ENCODE data around the gene RNU1-1. TPM values are rescaled to one million over a fixed set of nuclear protein-coding genes. Genes with fewer than 3 reads are reported as not detected.
"Not testable (repeated sequence)": the region's sequence is repeated elsewhere in the genome, so short reads cannot be mapped to it uniquely, and the experiment has no call there.

RNU1-1 gene
- total and polyA plus RNA-seq, 2 donors: 17,380 TPM; not detected in 1

DNA sequence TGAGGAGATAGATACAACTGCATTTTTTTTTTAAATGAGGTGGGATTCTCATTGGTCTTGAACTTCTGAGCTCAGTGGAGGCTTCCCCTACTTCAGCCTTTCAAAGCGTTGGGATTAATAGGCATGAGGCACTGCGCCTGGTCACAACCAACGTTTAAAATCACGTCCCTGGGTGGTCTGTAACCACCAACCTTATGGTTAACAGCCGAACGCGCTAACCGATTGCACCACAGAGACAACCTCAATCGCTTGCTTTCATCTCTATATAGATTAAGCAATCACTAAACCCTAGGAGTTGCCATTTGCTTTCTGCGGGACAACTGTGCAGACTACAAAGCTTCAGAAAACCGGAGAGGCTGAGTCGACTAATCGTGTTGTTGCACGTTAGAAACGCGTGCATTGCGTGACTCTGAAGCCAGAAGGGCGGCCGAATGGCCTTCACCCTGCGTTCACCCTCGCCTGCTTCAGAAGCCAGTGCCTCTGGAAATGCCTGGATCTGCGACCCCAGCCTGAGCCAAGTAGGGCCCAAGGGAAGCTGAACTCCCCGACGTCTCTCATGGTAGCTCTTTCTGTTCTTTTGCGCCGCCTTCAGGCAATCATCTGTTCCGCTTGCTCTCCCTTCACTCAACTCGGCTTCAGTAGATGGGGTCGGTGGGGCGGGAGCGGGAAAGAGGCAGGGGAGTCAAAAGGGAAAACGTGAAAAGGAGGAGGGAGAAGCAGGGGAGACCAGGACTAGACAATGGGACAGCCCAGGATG lies 18.3 kb upstream of the RNU1-1 start:
- 67% methylated on average over 24 of the region's 32 CpGs for WGBS
- not testable (repeated sequence) for H3K36me3 ChIP-seq (ENCODE audit: control insufficient read depth in 2 of 2, insufficient read depth in 2 of 2, low read length in 1 of 2); H3K27ac ChIP-seq (ENCODE audit: low read depth in 1 of 2, low read length in 1 of 2); DNase-seq (ENCODE audit: low read depth in 6 of 9, low spot score in 9 of 9); H3K4me1 ChIP-seq (ENCODE audit: control insufficient read depth in 2 of 2, insufficient read depth in 2 of 2, low read length in 2 of 2); H3K9me3 ChIP-seq (ENCODE audit: control insufficient read depth in 2 of 2, insufficient read depth in 1 of 2, low read length in 1 of 2); H3K4me3 ChIP-seq (ENCODE audit: low read length in 2 of 2)
- peaks cover 0 to 55% of the 10 kb centered on the region in 2 donors for H3K27me3 ChIP-seq (ENCODE audit: control insufficient read depth in 2 of 2, insufficient read depth in 1 of 2, low read length in 1 of 2)

DNA sequence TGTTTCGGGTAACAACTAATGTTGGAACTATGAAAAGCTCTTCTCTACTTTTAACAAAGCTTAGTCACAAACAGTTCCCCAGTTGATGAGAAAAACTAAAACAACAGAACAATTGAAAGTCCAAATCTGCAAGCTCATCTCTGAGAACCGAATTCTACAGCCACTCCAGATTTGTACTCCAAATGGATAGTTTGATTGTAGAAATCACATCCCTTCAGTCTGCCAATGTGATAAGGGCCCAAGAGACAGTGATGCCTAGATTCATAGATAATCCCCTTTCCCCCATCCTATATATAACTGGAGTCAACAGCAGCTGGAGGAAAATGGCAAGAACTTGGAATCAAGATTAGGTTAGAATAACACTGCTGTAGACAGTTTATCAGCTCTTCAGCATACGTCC lies 14.3 kb upstream of the RNU1-1 start:
- H3K27me3 ChIP-seq (ENCODE audit: control insufficient read depth in 2 of 2, insufficient read depth in 1 of 2, low read length in 1 of 2): peaks cover 0 to 24% of the 10 kb centered on the region in 2 donors
- DNase-seq (ENCODE audit: low read depth in 6 of 9, low spot score in 9 of 9); H3K27ac ChIP-seq (ENCODE audit: low read depth in 1 of 2, low read length in 1 of 2); H3K4me1 ChIP-seq (ENCODE audit: control insufficient read depth in 2 of 2, insufficient read depth in 2 of 2, low read length in 2 of 2); H3K4me3 ChIP-seq (ENCODE audit: low read length in 2 of 2); H3K36me3 ChIP-seq (ENCODE audit: control insufficient read depth in 2 of 2, insufficient read depth in 2 of 2, low read length in 1 of 2); H3K9me3 ChIP-seq (ENCODE audit: control insufficient read depth in 2 of 2, insufficient read depth in 1 of 2, low read length in 1 of 2): not testable (repeated sequence)
- 97% methylated on average over 3 of the region's 3 CpGs for WGBS

DNA sequence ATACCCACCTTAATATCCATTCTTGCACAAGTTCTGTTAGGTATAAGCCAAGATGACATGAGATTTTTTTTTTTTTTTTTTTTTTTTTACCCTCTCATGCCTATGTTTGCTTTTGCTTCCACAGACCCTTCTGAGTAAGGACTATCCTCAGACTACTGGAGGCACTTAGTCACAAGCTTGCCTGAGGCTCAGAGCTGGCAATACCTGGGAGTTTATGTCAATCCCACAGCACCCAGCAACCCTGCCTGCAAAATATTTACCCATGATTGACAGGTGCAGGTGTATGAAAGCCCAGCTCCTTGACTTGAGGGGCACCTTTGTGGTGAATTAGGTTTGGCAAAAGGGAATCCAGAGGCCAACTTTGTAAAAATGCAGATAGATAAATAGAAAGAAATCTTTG lies 11.7 kb upstream of the RNU1-1 start:
- H3K27me3 ChIP-seq (ENCODE audit: control insufficient read depth in 2 of 2, insufficient read depth in 1 of 2, low read length in 1 of 2): peaks cover 7 to 18% of the 10 kb centered on the region in 2 donors
- H3K9me3 ChIP-seq (ENCODE audit: control insufficient read depth in 2 of 2, insufficient read depth in 1 of 2, low read length in 1 of 2); H3K36me3 ChIP-seq (ENCODE audit: control insufficient read depth in 2 of 2, insufficient read depth in 2 of 2, low read length in 1 of 2); H3K4me1 ChIP-seq (ENCODE audit: control insufficient read depth in 2 of 2, insufficient read depth in 2 of 2, low read length in 2 of 2); H3K4me3 ChIP-seq (ENCODE audit: low read length in 2 of 2); H3K27ac ChIP-seq (ENCODE audit: low read depth in 1 of 2, low read length in 1 of 2); DNase-seq (ENCODE audit: low read depth in 6 of 9, low spot score in 9 of 9): not testable (repeated sequence)

DNA sequence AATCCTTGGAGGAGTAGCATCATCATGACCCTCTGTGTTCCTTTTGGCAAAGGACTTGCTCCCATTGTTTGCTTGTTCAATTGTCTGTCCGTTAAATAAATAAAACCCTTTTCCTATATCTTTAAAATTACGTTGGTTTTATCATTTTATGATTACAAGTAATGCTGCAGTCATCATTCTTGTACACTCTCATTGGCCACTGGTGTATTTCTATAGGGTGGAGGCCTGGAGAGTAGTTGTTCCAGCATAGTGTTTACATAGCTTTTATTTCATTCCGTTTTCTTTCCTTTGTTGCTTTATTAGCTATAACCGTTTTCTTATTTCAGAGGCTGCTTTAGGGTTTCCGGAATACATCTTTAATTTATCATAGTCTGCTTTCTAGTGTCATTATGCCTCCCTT lies 7.6 kb upstream of the RNU1-1 start:
- H3K27ac ChIP-seq (ENCODE audit: low read depth in 1 of 2, low read length in 1 of 2): not testable (repeated sequence)

DNA sequence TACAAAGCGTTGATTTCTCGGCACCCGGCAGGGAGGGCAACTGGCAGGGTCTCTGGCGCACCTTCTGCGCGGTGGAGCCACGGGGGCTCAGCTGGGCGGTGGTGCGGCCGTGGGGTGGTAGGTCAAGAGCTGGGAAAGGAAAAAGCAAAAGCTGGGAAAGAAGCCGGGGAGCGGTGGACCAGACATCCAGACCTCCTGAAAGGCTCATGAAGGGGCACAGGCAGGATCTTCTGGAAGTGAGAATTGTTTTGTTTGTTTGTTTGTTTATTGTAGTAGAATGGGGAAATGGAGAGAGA lies 7.2 kb upstream of the RNU1-1 start:
- Histone ChIP-seq H3K27me3 (ENCODE audit: control insufficient read depth in 2 of 2, insufficient read depth in 1 of 2, low read length in 1 of 2) (peaks cover 14 to 45% of the 10 kb centered on the region in 2 donors), H3K4me1 (ENCODE audit: control insufficient read depth in 2 of 2, insufficient read depth in 2 of 2, low read length in 2 of 2) (no peaks in the 10 kb centered on the region), H3K36me3 (ENCODE audit: control insufficient read depth in 2 of 2, insufficient read depth in 2 of 2, low read length in 1 of 2) (no peaks in the 10 kb centered on the region), H3K27ac (ENCODE audit: low read depth in 1 of 2, low read length in 1 of 2) (no peak overlapping the region), H3K4me3 (ENCODE audit: low read length in 2 of 2) (no peak overlapping the region), H3K9me3 (ENCODE audit: control insufficient read depth in 2 of 2, insufficient read depth in 1 of 2, low read length in 1 of 2) (peaks cover 0 to 6% of the 10 kb centered on the region in 2 donors)
- 83% methylated on average over 12 of the region's 12 CpGs for WGBS
- no peak for DNase-seq (ENCODE audit: low read depth in 6 of 9, low spot score in 9 of 9)

More for the DNA sequence above, 7.6 kb upstream of the RNU1-1 start:
- peaks cover 14 to 45% of the 10 kb centered on the region in 2 donors for H3K27me3 ChIP-seq (ENCODE audit: control insufficient read depth in 2 of 2, insufficient read depth in 1 of 2, low read length in 1 of 2)
- H3K9me3 ChIP-seq (ENCODE audit: control insufficient read depth in 2 of 2, insufficient read depth in 1 of 2, low read length in 1 of 2); H3K36me3 ChIP-seq (ENCODE audit: control insufficient read depth in 2 of 2, insufficient read depth in 2 of 2, low read length in 1 of 2); DNase-seq (ENCODE audit: low read depth in 6 of 9, low spot score in 9 of 9); H3K4me3 ChIP-seq (ENCODE audit: low read length in 2 of 2); H3K4me1 ChIP-seq (ENCODE audit: control insufficient read depth in 2 of 2, insufficient read depth in 2 of 2, low read length in 2 of 2): not testable (repeated sequence)
- WGBS: 92% methylated on average over 5 of the region's 5 CpGs

DNA sequence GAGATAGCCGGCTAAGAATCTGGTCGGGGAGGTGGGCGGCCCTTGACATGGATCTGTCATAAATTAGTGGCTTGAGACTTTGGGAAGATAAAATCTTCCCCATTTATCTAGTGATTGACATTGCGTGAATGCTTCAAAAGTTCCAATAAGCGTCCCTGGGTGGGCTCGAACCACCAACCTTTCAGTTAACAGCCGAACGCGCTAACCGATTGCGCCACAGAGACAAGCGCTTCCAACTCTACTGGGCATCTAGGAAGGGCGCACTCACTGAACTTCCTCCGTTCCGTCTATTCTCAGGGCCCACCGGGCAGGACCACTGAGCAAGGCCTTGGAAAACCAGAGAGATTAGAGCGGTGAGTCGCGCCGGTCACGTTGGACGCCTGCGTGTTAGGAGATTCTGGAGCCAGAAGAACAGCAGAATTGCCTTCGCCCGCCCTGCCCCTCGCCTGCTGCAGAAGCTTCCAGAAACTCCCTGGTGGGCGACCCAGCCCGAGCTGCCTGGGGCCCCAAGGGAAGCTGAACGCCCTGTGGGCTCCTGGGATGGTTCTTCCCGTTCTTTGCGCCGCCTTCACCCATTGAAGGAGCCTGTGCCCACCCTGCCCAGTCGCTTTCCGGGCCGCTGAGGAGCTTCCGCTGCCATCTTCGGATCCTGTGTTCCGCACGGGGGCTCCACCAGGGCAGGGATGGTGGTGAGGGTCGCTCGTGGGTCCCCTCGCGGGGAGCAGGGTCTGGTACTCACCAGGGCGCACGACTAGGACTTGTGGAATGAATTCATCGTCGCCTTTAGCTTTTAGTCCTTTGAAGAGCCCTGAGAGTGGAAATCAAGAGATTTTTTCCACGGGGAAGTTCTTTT lies 6.6 kb upstream of the RNU1-1 start:
- not testable (repeated sequence) for H3K36me3 ChIP-seq (ENCODE audit: control insufficient read depth in 2 of 2, insufficient read depth in 2 of 2, low read length in 1 of 2); DNase-seq (ENCODE audit: low read depth in 6 of 9, low spot score in 9 of 9); H3K4me1 ChIP-seq (ENCODE audit: control insufficient read depth in 2 of 2, insufficient read depth in 2 of 2, low read length in 2 of 2); H3K27ac ChIP-seq (ENCODE audit: low read depth in 1 of 2, low read length in 1 of 2); H3K9me3 ChIP-seq (ENCODE audit: control insufficient read depth in 2 of 2, insufficient read depth in 1 of 2, low read length in 1 of 2); H3K4me3 ChIP-seq (ENCODE audit: low read length in 2 of 2)
- peaks cover 14 to 45% of the 10 kb centered on the region in 2 donors for H3K27me3 ChIP-seq (ENCODE audit: control insufficient read depth in 2 of 2, insufficient read depth in 1 of 2, low read length in 1 of 2)
- 34% methylated on average over 48 of the region's 48 CpGs for WGBS

DNA sequence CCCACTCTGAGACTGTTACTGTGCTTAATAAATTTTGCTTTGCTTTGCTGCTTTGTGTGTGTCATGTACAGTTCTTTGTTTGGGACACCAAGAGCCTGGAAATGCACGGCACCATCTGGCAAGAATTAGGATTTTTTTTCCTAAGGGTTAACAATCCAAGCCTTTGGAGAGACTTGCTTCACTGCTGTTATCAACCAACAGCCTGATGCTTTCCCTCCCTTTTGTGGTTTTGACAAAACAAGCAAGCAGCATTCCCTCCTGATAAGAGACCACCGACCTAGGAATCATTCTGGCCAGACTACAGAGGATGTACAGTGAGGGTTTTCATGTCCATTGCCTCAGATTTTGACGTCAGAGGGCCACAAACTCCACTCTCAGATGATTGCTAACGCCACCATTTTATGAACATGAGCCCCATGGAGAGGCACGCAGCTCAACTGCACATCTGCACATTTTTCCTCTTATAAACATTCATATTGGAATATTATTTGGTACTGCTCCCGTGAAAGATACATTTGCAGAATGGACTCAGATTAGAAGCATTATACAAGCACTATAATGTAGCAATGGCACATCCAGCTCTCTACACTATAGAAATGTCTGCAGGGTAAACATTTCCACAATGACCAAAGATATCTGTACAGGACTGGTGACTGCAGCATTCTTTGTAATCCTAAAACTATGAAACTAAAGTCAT lies 5.3 kb upstream of the RNU1-1 start:
- H3K9me3 ChIP-seq (ENCODE audit: control insufficient read depth in 2 of 2, insufficient read depth in 1 of 2, low read length in 1 of 2); H3K27ac ChIP-seq (ENCODE audit: low read depth in 1 of 2, low read length in 1 of 2); H3K4me3 ChIP-seq (ENCODE audit: low read length in 2 of 2); H3K36me3 ChIP-seq (ENCODE audit: control insufficient read depth in 2 of 2, insufficient read depth in 2 of 2, low read length in 1 of 2); H3K4me1 ChIP-seq (ENCODE audit: control insufficient read depth in 2 of 2, insufficient read depth in 2 of 2, low read length in 2 of 2); DNase-seq (ENCODE audit: low read depth in 6 of 9, low spot score in 9 of 9): not testable (repeated sequence)
- WGBS: 83% methylated on average over 5 of the region's 6 CpGs
- H3K27me3 ChIP-seq (ENCODE audit: control insufficient read depth in 2 of 2, insufficient read depth in 1 of 2, low read length in 1 of 2): peaks cover 14 to 45% of the 10 kb centered on the region in 2 donors

DNA sequence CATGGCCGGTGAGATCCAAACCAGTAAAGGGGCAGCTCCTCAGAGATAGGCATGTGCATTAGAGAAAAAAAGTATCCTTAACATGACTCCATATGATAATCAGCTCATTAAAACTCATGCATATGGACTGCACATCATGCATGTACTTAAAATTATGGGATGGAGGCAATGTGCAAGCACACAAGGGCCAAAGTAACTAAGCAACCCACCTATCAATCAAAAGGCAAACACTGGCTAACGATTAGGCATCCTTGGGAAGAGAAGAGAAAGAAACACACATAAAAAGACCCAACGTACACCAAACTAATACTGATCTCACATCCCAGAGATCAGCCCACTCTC lies 4.8 kb upstream of the RNU1-1 start:
- 84% methylated on average over 3 of the region's 3 CpGs for WGBS
- not testable (repeated sequence) for H3K27ac ChIP-seq (ENCODE audit: low read depth in 1 of 2, low read length in 1 of 2); H3K9me3 ChIP-seq (ENCODE audit: control insufficient read depth in 2 of 2, insufficient read depth in 1 of 2, low read length in 1 of 2); H3K4me3 ChIP-seq (ENCODE audit: low read length in 2 of 2); H3K36me3 ChIP-seq (ENCODE audit: control insufficient read depth in 2 of 2, insufficient read depth in 2 of 2, low read length in 1 of 2); DNase-seq (ENCODE audit: low read depth in 6 of 9, low spot score in 9 of 9); H3K4me1 ChIP-seq (ENCODE audit: control insufficient read depth in 2 of 2, insufficient read depth in 2 of 2, low read length in 2 of 2)
- peaks cover 14 to 45% of the 10 kb centered on the region in 2 donors for H3K27me3 ChIP-seq (ENCODE audit: control insufficient read depth in 2 of 2, insufficient read depth in 1 of 2, low read length in 1 of 2)
